Fibroblast of lung (primary cell): Measurements from ENCODE around the gene VEGFC.

Source experiments
- EZH2 ChIP-seq: IDR thresholded peaks from 2 replicates; pipeline ENCODE4 v1.5.1; 2012; ENCODE audit warnings: low read length, control low read depth, mild to moderate bottlenecking; ENCODE audit errors: missing control alignments
- TF ChIP-seq, protein P1 (sequence below), 2 donors: IDR thresholded peaks in 1 of 2; conservative IDR thresholded peaks in 1 of 2; 1 replicate in 1 of 2; 2 replicates in 1 of 2; pipeline ENCODE4 v1.5.1; 2011 to 2012; ENCODE audit warnings: low read length in 2 of 2, control low read depth in 1 of 2, inconsistent platforms in 1 of 2, low read depth in 1 of 2, mild to moderate bottlenecking in 1 of 2

DNA sequence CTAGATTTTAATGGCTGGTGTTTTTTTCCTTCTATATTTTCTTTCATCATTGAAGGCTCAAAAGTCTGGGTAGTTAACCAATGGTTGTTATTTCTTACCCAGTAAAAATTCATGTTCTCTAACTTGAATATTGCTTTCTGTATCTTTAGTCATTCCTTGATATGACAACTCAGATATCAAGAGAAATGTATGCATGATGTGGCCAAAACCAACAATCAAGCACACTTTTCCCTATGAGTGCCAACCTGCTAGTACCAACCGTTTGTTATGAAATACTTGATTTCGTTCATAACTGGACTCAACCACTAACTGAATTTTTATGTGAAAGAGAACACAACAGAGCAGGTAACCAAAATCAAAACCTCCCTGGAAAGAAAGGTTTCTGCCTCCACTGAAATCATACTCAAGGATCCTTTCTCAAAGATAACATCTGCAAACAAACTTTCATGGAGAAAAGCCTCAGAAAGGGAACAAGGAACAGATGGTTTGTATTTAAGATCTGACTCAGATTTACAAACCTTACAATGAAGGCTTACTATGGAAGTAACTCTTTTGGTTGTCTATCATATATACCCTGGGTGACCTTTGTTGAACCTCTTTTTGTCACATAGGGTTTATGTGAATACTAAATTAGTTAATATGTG lies 8.3 kb upstream of the VEGFC start:
- TF ChIP-seq, protein P1, sequence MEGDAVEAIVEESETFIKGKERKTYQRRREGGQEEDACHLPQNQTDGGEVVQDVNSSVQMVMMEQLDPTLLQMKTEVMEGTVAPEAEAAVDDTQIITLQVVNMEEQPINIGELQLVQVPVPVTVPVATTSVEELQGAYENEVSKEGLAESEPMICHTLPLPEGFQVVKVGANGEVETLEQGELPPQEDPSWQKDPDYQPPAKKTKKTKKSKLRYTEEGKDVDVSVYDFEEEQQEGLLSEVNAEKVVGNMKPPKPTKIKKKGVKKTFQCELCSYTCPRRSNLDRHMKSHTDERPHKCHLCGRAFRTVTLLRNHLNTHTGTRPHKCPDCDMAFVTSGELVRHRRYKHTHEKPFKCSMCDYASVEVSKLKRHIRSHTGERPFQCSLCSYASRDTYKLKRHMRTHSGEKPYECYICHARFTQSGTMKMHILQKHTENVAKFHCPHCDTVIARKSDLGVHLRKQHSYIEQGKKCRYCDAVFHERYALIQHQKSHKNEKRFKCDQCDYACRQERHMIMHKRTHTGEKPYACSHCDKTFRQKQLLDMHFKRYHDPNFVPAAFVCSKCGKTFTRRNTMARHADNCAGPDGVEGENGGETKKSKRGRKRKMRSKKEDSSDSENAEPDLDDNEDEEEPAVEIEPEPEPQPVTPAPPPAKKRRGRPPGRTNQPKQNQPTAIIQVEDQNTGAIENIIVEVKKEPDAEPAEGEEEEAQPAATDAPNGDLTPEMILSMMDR (conservative IDR thresholded peaks at IDR 0.05 in 1 of 2, IDR thresholded peaks at IDR 0.05 in 1 of 2; ENCODE audit: low read depth in 1 of 2, low read length in 2 of 2), result no peak
- TF ChIP-seq EZH2, result no peak
